ENCODE results near the gene NFE2L2. TPM values are rescaled to one million over a fixed set of nuclear protein-coding genes. Genes with fewer than 3 reads are reported as not detected.

Gene NFE2L2
- total and polyA plus RNA-seq, 9 of the 15 experiments (the other 6 are each of a cell fraction or from before 2014, with no cell fraction given): 29.3 to 120 (median 59.3) TPM

DNA sequence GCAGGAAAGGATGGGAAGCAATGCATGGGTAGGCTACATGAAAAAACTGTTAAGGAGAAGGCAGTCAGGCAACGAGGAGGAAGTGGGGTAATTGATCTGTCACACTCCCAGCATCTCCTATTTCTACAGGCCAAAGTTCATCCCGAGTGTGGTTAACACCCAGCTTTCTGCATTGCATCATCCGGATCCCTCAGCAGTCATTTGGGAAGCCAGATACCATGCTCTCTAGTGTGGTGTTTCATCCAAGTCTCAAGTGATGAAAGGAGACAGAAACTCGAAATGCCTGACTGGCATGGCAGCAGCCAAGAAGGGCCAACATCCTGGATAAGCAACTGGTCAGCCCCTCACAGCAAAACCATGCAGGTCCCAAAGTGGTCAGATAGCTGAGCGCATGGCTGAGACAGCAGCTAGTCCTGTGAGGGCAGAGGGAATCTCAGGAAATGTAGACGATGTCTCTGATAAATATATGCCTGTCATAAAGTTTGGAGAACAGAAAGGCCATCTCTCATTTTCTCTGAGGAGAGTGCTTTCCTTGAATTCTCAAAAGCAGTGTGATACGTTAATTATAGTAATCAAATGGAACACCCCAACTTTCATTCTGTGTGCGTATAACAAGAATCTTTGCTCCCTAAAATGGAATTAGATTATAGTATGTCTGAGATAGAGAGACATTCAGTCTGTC lies 76.8 kb downstream of the NFE2L2 start (continued):
- peak; percentile 96 for TF ChIP-seq DMBX1 (CRISPR knock-in tag; IDR thresholded peaks at IDR 0.05; ENCODE audit: borderline replicate concordance)
- no peak for TF ChIP-seq ZNF445 (CRISPR knock-in tag; IDR thresholded peaks at IDR 0.05; ENCODE audit: low read depth)
- no peak for TF ChIP-seq ZFX (CRISPR knock-in tag; IDR thresholded peaks at IDR 0.05)
- TF ChIP-seq ZNF644 (tag; IDR thresholded peaks at IDR 0.05; ENCODE audit: low read depth): no peak
- TF ChIP-seq, protein P1, sequence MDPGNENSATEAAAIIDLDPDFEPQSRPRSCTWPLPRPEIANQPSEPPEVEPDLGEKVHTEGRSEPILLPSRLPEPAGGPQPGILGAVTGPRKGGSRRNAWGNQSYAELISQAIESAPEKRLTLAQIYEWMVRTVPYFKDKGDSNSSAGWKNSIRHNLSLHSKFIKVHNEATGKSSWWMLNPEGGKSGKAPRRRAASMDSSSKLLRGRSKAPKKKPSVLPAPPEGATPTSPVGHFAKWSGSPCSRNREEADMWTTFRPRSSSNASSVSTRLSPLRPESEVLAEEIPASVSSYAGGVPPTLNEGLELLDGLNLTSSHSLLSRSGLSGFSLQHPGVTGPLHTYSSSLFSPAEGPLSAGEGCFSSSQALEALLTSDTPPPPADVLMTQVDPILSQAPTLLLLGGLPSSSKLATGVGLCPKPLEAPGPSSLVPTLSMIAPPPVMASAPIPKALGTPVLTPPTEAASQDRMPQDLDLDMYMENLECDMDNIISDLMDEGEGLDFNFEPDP (CRISPR knock-in tag; IDR thresholded peaks at IDR 0.05): no peak
- no peak for TF ChIP-seq ZEB2 (IDR thresholded peaks at IDR 0.05)
- TF ChIP-seq KDM1A (IDR thresholded peaks at IDR 0.05): no peak
- no peak for TF ChIP-seq RBM22 (IDR thresholded peaks at IDR 0.05; ENCODE audit: low read depth, low read length, poor library complexity, severe bottlenecking)
- TF ChIP-seq, protein P2, sequence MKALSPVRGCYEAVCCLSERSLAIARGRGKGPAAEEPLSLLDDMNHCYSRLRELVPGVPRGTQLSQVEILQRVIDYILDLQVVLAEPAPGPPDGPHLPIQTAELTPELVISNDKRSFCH (CRISPR knock-in tag; IDR thresholded peaks at IDR 0.05): no peak
- TF ChIP-seq, protein P2 (tag; IDR thresholded peaks at IDR 0.05): peak; percentile 79; the same call in 1 of the 2 replicates
- peak; percentile 91 for TF ChIP-seq CEBPG (CRISPR knock-in tag; IDR thresholded peaks at IDR 0.05)
- peak; percentile 94 to 99 for TF ChIP-seq CEBPG (tag; conservative IDR thresholded peaks at IDR 0.05 in 1 of 2, IDR thresholded peaks at IDR 0.05 in 1 of 2)
- no peak for TF ChIP-seq MCM2 (IDR thresholded peaks at IDR 0.05; ENCODE audit: low read depth)
- TF ChIP-seq, protein P3, sequence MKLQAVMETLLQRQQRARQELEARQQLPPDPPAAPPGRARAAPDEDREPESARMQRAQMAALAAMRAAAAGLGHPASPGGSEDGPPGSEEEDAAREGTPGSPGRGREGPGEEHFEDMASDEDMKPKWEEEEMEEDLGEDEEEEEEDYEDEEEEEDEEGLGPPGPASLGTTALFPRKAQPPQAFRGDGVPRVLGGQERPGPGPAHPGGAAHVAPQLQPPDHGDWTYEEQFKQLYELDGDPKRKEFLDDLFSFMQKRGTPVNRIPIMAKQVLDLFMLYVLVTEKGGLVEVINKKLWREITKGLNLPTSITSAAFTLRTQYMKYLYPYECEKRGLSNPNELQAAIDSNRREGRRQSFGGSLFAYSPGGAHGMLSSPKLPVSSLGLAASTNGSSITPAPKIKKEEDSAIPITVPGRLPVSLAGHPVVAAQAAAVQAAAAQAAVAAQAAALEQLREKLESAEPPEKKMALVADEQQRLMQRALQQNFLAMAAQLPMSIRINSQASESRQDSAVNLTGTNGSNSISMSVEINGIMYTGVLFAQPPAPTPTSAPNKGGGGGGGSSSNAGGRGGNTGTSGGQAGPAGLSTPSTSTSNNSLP (IDR thresholded peaks at IDR 0.05; ENCODE audit: borderline replicate concordance, low read depth, low read length): no peak
- TF ChIP-seq DDX20 (tag; IDR thresholded peaks at IDR 0.05; ENCODE audit: low read depth): no peak
- TF ChIP-seq HMG20A (CRISPR knock-in tag; conservative IDR thresholded peaks at IDR 0.05): no peak
- no peak for TF ChIP-seq YBX1 (IDR thresholded peaks at IDR 0.05)
- TF ChIP-seq ETV6 (IDR thresholded peaks at IDR 0.05; ENCODE audit: borderline replicate concordance in 1 of 2, low read depth in 2 of 2, low read length in 1 of 2): no peak
- no peak for TF ChIP-seq ETV6 (CRISPR knock-in tag; IDR thresholded peaks at IDR 0.05; ENCODE audit: borderline replicate concordance)
- TF ChIP-seq RCOR1 (IDR thresholded peaks at IDR 0.05; ENCODE audit: borderline replicate concordance in 1 of 2, low read depth in 2 of 2, low read length in 2 of 2): peak in 1 of 2 experiments; percentile 52; a peak in 1 of 4 replicates
- no peak for TF ChIP-seq FOXK1 (CRISPR knock-in tag; IDR thresholded peaks at IDR 0.05; ENCODE audit: borderline replicate concordance)
- peak; percentile 33; the same call in 1 of the 2 replicates for TF ChIP-seq ARID1B (IDR thresholded peaks at IDR 0.05)
- TF ChIP-seq, protein P4, sequence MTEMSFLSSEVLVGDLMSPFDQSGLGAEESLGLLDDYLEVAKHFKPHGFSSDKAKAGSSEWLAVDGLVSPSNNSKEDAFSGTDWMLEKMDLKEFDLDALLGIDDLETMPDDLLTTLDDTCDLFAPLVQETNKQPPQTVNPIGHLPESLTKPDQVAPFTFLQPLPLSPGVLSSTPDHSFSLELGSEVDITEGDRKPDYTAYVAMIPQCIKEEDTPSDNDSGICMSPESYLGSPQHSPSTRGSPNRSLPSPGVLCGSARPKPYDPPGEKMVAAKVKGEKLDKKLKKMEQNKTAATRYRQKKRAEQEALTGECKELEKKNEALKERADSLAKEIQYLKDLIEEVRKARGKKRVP (CRISPR knock-in tag; IDR thresholded peaks at IDR 0.05): peak; percentile 92
- TF ChIP-seq CBX8 (IDR thresholded peaks at IDR 0.05; ENCODE audit: borderline replicate concordance, extremely low read depth, low read depth, low read length, poor library complexity, severe bottlenecking): no peak
- no peak; the same call in 1 of the 2 replicates for TF ChIP-seq NFRKB (IDR thresholded peaks at IDR 0.05; ENCODE audit: low read depth)

Data from K562 (cell line).